Erythroblast (primary cell): ENCODE results near the gene EHMT1.

Experiments
- GATA1 ChIP-seq: IDR thresholded peaks from 2 replicates; pipeline ENCODE4 v1.6.1; 2011; ENCODE audit warnings: low read depth, mild to moderate bottlenecking, control low read depth, low read length, moderate library complexity
- POLR2A ChIP-seq: IDR thresholded peaks from 2 replicates; pipeline ENCODE4 v1.6.1; 2011; ENCODE audit warnings: mild to moderate bottlenecking, low read length

DNA sequence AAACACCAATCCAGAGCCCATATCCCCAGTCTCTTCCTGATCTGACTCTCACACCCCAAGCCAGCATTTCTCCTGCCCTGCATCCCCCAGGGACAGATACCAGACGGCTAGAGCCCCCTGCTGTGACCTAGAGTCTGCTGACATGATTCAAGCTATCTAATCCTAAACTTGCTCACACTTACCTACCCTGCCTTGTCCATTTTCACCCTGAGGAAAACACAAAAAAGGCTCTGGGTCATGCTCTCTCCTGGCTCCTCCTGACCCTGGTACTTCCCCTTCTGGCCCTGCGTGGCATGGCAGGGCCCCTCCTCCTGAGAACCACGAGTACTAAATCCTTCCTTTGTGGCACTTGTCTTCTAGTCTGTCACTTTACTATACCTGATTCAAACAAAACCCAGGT is 16.1 kb upstream of the EHMT1 start:
- TF ChIP-seq POLR2A (no peak), GATA1 (no peak)
